ENCODE measurements around the gene LRRC25. TPM values are rescaled to one million over a fixed set of nuclear protein-coding genes. Genes with fewer than 3 reads are reported as not detected.
"Not testable (repeated sequence)": the region's sequence is repeated elsewhere in the genome, so short reads cannot be mapped to it uniquely, and the experiment has no call there.

Gene LRRC25
- polyA plus RNA-seq, 1 donor from 2014 or later: not detected

- Histone ChIP-seq H3F3A (ENCODE audit: insufficient read depth, low read length, poor library complexity, severe bottlenecking) (no peaks in the 10 kb centered on the region), H3K9me2 (ENCODE audit: insufficient read depth, low read length) (no peaks in the 10 kb centered on the region), H3K36me3 (ENCODE audit: insufficient read depth, low read length) (no peaks in the 10 kb centered on the region), H3K4me3 (ENCODE audit: low read length) (no peak overlapping the region), H3K9ac (ENCODE audit: low read length) (no peak overlapping the region), H3K27me3 (ENCODE audit: insufficient read depth, low read depth, low read length) (no peaks in the 10 kb centered on the region), H3K4me2 (ENCODE audit: low read length) (no peak overlapping the region), H4K20me1 (ENCODE audit: insufficient read depth) (no peaks in the 10 kb centered on the region), H3K79me2 (replicated peaks; ENCODE audit: insufficient read depth, low read length) (no peaks in the 10 kb centered on the region), H3K9me3 (ENCODE audit: low read length) (no peaks in the 10 kb centered on the region), H2AFZ (ENCODE audit: low read depth, low read length) (no peak overlapping the region), H3K27ac (ENCODE audit: low read length) (no peak overlapping the region)
- TF ChIP-seq RAD21 (conservative IDR thresholded peaks at IDR 0.05) (no peak), CTCF (IDR thresholded peaks at IDR 0.05; ENCODE audit: poor library complexity, severe bottlenecking) (no peak), TAF1 (IDR thresholded peaks at IDR 0.05; ENCODE audit: low read depth) (no peak), EZH2 (IDR thresholded peaks at IDR 0.05; ENCODE audit: borderline replicate concordance, insufficient read depth, low read length, poor library complexity, severe bottlenecking) (no peak), POLR2AphosphoS5 (IDR thresholded peaks at IDR 0.05) (no peak), SMC3 (conservative IDR thresholded peaks at IDR 0.05; ENCODE audit: poor library complexity) (no peak), MXI1 (conservative IDR thresholded peaks at IDR 0.05; ENCODE audit: poor library complexity, severe bottlenecking) (no peak), EP300 (conservative IDR thresholded peaks at IDR 0.05; ENCODE audit: poor library complexity, severe bottlenecking) (no peak), REST (IDR thresholded peaks at IDR 0.05; ENCODE audit: borderline replicate concordance) (no peak)
These were observed 9.3 kb upstream of the LRRC25 start for GRCh38 chr19:18406749-18407148.

- not testable (repeated sequence) for H3K27me3 ChIP-seq (ENCODE audit: insufficient read depth, low read depth, low read length); H2AFZ ChIP-seq (ENCODE audit: low read depth, low read length); H4K20me1 ChIP-seq (ENCODE audit: insufficient read depth); H3K36me3 ChIP-seq (ENCODE audit: insufficient read depth, low read length); H3K9me2 ChIP-seq (ENCODE audit: insufficient read depth, low read length); H3K9me3 ChIP-seq (ENCODE audit: low read length); H3K79me2 ChIP-seq (replicated peaks; ENCODE audit: insufficient read depth, low read length); H3K9ac ChIP-seq (ENCODE audit: low read length); H3K4me3 ChIP-seq (ENCODE audit: low read length); H3K4me2 ChIP-seq (ENCODE audit: low read length); H3K27ac ChIP-seq (ENCODE audit: low read length); H3F3A ChIP-seq (ENCODE audit: insufficient read depth, low read length, poor library complexity, severe bottlenecking)
These were observed 8.3 kb upstream of the LRRC25 start for GRCh38 chr19:18405754-18406153.

- H3K36me3 ChIP-seq (ENCODE audit: insufficient read depth, low read length); H3K4me2 ChIP-seq (ENCODE audit: low read length); H2AFZ ChIP-seq (ENCODE audit: low read depth, low read length); H3K9me3 ChIP-seq (ENCODE audit: low read length); H4K20me1 ChIP-seq (ENCODE audit: insufficient read depth); H3K9me2 ChIP-seq (ENCODE audit: insufficient read depth, low read length); H3F3A ChIP-seq (ENCODE audit: insufficient read depth, low read length, poor library complexity, severe bottlenecking); H3K9ac ChIP-seq (ENCODE audit: low read length); H3K27ac ChIP-seq (ENCODE audit: low read length); H3K27me3 ChIP-seq (ENCODE audit: insufficient read depth, low read depth, low read length); H3K4me3 ChIP-seq (ENCODE audit: low read length); H3K79me2 ChIP-seq (replicated peaks; ENCODE audit: insufficient read depth, low read length): not testable (repeated sequence)
These were observed 5.2 kb upstream of the LRRC25 start for GRCh38 chr19:18402455-18403248.

All from neural cell (in vitro differentiated cells).